Occipital lobe (tissue), 2 donors: ENCODE results near the gene TLE4. TPM values are rescaled to one million over a fixed set of nuclear protein-coding genes. Genes with fewer than 3 reads are reported as not detected.
"Not testable (repeated sequence)": the region's sequence is repeated elsewhere in the genome, so short reads cannot be mapped to it uniquely, and the experiment has no call there.

ENCODE experiments used
- DNase-seq: peaks from one replicate; lab custom pipeline; 2025; lab: John Stamatoyannopoulos, UW
- total RNA-seq: library from RNA; depleted of rRNA; stranded (reverse); fragments of >200 nt; gene quantifications from one replicate; pipeline ENCODE4 v1.2.3, GENCODE V29; 2014

TLE4 gene
- total RNA-seq, 1 donor from 2014 or later = 70.5 TPM

DNA sequence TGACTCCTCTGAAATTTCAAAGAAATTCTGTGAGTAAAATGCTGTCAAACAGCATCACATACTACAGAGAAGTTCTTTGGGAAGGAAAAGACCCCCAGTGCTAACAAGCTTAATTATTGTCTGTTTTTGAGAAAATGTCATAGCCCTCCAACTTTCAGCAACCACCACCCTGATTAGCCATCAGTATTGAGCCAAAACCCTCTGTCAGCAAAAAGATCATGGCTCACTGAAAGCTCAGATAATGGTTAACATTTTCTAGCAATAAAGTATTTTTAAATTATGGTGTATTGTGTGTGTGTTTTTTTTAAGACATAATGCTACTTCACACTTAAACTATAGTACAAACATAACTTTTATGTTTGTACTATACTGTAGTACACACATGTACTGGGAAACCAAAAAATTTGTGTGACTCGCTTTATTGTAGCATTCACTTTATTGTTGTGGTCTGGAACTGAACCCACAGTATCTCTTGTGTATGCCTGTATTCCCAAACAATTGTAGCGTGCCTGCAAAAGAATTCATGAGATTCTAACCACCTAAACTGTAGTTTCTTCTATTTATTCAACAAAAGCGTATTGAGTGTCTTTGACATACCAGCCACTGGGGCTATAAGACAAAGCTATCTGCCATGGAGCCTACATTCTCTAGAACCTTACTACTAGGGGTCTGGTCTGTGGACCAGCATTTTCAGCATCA, 31.6 kb downstream of the TLE4 start:
- no peak for DNase-seq

- no peak for DNase-seq
Measured at GRCh38 chr9:79604149-79604548, 32.4 kb downstream of the TLE4 start.

- no peak for DNase-seq
Measured at GRCh38 chr9:79604921-79605562, 33.3 kb downstream of the TLE4 start.

DNA sequence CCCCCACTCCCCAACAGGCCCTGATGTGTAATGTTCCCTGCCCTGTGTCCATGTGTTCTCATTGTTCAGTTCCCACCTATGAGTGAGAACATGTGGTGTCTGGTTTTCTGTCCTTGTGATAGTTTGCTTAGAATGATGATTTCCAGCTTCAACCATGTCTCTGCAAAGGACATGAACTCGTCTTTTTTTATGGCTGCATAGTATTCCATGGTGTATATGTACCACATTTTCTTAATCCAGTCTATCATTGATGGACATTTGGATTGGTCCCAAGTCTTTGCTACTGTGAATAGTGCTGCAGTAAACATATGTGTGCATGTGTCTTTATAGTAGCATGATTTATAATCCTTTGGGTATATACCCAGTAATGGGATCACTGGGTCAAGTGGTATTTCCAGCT, 34.8 kb downstream of the TLE4 start:
- DNase-seq = not testable (repeated sequence)

DNA sequence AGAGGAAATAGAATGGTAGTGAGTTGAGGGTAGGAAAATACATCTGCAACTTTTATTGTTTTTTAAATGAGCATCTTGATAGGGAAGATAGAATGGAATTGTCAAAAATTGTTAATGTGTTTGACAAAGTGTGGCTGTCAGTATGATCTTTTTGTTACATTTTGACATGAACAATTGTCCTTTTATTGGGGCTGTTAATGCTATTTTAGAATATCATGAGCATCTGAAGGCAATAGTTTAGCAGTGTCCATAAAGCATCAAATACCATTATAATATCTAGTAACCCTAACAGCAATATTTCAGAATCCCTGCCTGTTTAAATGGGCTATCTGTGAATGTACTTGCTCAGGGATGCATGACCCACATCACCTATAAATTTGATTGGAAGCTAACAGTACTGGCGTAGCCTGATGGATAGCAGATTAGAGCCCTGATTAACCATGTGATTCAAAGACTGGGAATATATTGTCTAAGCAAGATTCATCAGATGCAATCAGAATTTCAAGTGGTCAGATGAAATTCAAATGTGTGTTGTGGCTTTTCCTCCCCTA, 37.8 kb downstream of the TLE4 start:
- no peak for DNase-seq

GRCh38 chr9:79610019-79610631, 38.4 kb downstream of the TLE4 start:
- DNase-seq = no peak

DNA sequence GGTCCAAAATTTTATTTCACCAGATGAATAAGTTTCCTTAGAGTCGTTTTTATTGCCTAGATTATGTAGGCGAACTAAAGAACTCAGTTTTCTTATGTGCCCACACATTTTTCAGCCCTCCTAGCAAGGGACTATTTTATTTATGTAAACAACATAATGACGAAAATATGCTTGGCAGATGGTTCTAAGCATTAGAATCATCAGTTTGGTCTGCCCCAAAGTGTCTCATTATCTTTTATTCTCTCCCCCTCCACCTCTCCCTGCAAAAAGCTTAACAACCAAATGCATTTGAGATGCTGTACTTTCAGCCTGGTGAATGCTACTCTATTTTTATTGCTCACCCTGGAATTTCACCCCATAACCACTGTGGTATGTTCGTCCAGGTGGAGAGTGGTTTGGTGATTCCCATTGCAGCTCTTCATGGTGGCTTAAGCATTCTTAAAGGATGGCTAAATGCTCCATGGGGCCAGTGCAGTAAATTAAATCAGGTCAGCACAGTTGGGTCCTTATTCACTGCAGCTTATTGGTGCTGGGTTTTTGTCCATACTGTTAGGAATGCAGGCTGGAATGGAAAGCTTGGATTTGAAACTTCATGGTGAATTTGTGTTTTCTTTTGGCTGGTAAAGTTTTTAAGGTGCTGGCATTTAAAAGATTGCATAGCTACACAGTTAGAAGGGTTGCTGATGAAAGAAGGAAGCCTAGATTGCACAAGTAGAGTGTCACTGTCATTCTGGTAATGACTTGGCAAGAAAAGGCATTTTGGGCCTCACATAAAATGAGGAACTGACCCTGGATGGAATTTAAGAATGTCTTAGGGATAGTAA, 39.2 kb downstream of the TLE4 start:
- DNase-seq = no peak

- DNase-seq = no peak
Measured at GRCh38 chr9:79613145-79613544, 41.4 kb downstream of the TLE4 start.

DNA sequence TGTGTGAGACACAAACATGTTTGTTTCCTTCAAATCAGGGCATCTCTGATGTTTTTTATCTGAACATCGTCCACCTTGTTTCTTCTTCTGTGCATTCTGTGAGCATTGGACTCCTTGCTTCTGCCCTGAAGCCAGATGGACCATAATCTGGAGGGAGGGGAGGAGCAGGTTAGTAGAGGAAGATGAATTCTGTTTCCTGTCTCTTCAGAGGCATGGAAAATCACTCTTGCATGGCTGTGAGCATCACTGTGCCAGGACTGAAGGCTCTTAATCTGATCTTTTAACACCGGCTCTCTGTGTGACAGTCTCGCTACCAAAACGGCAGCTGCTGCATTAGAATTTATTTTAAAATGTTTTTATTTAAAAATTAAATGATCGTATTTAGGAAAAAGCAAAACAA, 43.3 kb downstream of the TLE4 start:
- no peak for DNase-seq

GRCh38 chr9:79616013-79616412, 44.2 kb downstream of the TLE4 start:
- no peak for DNase-seq

DNA sequence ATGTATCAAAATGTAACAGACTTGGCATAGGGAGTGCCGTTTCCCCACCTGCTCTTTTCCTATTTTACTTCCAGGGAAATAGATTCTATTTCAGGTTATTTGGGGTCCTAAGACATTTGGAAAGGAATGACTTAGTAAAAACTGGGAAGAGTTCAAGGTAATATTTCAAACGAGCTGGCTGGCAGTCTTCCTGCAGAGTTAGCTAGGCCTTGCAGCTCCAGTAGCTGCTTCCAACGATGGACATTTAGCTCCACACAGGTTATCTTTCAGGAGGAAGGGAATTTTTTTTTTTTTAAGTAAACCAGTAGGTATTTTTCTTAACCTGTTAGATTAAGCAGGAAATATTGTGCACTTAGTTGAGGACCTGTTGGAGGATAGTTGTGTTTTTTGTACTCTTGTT, 45.2 kb downstream of the TLE4 start:
- no peak for DNase-seq

DNA sequence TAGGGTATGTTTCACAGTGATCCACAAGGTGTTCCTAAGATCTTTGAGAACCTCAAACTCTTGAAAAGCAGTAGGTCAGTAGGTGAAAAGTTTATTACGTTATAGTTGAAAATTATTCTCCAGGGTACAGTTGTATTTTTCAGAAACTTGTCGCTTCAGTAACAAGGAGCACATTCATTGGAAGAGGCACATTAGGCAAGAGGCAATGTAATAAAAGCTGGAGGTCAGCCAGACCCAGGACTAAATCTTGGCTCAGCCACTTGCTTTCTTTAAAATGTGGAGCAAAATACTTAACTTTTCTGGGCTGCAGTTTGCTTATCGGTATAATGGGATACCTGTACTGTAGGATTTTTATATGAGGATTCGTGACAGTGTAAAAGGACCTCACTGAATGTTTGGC, 45.6 kb downstream of the TLE4 start:
- DNase-seq = no peak

DNA sequence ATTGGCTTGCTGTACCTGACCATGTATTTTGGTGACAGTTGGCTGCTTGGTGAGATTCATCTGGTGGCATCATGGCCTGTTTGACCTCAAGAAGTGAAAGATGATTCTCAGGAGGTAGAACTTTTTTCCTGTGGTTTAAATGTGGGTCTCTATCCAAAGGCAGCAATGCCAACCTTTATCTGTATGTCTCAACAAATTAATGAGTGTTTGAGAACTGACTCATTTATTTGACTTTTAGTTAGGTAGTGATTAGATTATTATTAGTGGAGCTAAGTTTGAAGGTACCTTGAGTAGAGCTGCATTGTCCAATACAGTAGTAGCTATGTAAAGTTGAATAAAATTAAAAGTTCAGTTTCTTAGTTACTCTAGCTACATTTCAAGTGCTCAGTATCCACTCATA, 48.2 kb downstream of the TLE4 start:
- no peak for DNase-seq

DNA sequence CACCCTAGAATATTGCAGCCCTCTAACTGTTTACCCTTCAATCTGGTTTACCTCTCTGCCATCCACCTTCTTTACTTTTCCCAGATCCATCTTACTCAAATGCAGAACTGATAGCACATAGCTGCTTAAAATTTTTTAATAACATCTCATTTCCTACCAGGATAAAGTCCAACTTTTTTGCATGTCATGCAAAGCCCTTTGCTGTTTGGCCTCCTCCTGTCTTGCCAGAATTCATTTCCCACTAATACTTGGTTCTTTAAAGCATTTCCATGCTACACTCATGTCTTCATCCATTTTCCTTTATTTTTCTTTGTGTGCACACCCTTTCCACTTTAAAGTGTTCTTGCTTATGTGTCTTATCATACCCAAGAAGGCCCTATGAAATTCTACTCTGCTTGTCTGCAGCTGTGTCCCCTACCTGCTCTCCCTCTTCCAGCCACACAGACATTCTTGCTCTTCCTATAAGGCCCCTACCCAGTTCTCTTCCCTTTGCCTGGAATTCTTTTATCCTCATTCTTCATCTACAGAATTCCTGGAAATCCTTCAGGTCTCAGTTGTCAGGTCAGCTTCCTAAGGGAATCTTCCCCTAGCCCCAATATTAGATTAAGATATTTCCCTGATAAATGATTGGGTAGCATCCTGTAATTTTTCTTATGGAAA, 50.3 kb downstream of the TLE4 start:
- DNase-seq = no peak

DNA sequence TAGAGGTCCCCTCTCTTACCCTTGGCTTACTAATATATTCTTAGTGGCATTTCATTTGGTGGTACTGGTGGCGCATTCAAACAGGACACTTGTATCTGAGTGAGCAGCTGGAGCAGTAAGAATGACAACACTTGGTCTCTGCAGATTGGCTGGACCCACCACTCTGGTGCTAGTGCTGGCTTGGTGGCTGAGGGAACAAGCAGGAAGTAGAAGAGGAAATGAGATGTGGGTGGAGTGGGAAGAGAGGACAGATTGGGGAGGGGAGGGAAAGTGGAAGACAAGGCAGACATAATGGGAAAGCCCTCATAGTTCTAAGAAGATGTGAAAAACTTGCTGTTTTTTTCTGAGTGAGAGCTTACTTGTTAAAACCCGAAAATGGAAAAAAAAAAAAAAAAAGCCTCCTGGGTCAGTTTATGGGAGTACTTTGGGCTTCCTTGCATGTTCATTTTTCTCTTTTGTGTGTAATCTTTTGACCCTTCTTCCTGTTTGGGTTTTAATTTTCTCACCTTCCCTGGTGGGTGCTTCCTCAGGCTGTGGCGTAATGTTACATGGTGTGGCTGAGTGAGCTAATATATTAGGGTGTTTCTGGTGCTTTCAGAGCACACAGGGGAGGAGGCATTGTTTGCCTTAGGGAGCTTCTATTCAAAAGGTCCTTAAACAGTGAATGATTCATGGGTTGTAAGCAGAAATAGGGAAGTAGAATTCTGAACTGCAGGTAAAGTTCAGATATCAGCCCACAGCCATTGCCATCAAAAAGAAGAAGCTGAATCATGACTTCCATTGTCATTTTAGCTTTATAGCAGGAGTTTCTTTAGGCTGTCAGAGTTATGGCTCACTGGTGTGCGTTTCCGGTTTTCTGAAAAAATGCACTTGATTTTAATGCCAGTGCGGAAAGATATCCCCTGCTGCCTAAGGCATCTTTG, 52.3 kb downstream of the TLE4 start:
- DNase-seq = no peak

- no peak for DNase-seq
Measured at GRCh38 chr9:79629721-79630120, 58.0 kb downstream of the TLE4 start.

DNA sequence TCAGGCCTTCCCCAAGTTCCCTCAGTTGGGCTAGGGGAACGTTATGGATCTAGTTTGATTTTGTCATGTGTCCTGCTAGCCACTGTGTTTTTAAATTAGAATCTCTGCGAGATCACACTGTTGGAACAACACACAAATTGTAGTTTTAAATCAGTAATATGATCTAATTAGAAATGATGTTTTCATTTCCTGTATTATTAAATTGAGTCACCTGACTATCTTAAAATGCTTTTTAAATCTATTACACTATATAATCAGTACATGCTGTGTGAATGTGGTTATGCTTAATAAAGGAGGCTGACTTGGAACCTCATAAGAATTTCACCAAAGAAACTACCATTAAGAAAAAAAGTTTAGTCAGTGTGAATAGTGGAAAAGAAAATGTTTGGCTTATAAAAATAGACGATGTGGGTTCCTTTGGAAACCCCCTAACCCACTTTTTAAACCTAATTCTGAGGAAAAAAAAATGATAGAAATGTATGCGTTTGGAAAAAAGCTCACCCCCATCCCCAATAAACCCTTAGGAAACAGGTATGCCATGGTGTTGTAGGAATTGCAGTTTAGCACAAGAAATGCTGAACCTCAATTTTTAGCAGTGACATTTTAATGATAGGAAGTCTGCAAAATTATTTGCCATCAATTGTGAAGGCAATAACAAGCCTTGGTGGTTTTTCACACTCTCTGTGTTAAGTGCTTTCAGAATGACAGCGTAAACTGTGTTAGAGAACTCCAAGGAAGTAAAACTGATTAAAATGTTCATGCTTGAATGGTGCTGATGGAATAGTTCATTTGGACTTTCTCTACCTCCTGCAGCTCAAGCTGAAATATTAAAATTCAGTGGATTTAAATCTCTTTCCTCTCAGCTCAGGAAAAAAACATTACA, 59.0 kb downstream of the TLE4 start:
- no peak for DNase-seq

- no peak for DNase-seq
Measured at GRCh38 chr9:79632060-79632459, 60.3 kb downstream of the TLE4 start.

DNA sequence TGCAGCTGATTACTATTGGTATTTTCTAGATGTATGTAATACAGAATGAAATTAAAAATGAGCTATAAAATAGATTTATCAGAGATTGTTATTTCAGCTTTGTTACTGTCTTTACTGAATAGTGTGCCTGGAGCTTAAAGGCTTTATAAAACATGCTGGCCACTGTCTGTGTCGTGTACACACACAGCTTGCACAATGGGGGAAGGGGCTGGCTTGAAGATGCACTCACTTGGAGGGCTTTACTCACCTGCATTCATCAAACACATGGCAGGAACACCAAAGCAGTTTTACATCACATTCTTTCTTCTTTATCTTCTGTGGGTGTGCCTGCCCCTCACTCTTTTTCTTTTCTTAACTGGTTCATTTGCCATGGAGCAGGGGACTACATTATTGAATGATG, 60.9 kb downstream of the TLE4 start:
- no peak for DNase-seq
